HG03064 (cell line): ENCODE measurements around the gene GLIPR1L2.
"Not testable (repeated sequence)": the region's sequence is repeated elsewhere in the genome, so short reads cannot be mapped to it uniquely, and the experiment has no call there.

Source experiments
- ATAC-seq: cut with Tn5 transposase; IDR thresholded peaks from one replicate; pipeline ENCODE4 v1.9.1; 2021; ENCODE audit warnings: low read depth; ENCODE audit not compliant: unreplicated experiment

GLIPR1L2 gene

GRCh38 chr12:75390899-75391538, at the start of gene GLIPR1L2:
TSS of gene GLIPR1L2 (plus strand) at chr12:75391089. CDS start at chr12:75391117, 28 bp downstream.
- peak; percentile 96 for ATAC-seq

- no peak for ATAC-seq
Observed at GRCh38 chr12:75341873-75342272, 49.0 kb upstream of the GLIPR1L2 start.

DNA sequence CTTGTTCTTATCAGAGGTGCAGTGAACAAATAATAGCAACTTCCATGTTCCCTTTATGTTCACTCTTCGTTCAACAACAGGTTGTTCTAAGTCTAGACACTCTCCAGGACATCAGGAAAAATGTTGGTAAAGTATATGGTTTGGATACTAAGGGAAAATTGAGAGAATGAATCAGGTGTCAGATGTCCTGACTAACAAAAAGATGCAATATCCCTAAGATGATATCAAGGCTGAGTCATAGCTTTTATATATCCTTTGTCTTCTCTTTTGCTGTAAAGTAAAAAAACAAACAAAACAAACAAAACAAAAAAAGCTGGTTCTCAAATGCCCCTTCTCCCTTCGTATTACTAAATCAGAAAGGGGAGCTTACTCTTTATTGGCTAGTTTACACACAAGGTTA, 45.4 kb upstream of the GLIPR1L2 start:
- ATAC-seq: no peak

DNA sequence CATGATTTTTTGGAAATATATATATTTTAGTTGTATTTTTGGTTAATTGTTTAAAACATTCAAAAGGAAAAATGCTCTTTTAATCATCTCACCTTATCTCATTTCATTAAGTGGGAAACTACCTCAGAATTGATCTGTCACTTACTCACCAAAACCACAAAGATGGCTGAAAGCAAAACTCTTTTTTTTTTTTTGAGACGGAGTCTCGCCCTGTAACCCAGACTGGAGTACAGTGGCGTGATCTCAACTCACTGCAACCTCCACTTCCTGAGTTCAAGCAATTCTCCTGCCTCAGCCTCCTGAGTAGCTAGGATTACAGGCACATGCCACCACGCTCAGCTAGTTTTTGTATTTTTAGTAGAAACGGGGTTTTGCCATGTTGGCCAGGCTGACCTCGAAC, 44.7 kb upstream of the GLIPR1L2 start:
- not testable (repeated sequence) for ATAC-seq

GRCh38 chr12:75349946-75350345, 40.9 kb upstream of the GLIPR1L2 start:
- no peak for ATAC-seq

DNA sequence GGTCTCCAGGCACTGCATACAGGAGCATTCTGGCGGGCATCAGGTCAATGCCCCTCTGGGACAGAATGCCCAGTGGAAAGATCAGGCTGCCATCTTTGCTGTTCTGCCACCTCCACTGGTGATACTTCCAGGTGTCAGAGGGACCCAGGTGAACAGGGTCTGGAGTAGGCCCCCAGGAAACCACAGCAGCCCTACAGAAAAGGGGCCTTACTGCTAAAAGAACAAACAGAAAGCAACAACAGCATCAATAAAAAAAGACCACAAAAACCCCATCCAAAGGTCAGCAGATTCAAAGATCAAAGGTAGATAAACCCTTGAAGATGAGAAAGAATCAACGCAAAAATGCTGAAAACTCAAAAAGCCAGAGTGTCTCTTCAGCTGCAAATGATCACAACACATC, 40.5 kb upstream of the GLIPR1L2 start:
- ATAC-seq: no peak

DNA sequence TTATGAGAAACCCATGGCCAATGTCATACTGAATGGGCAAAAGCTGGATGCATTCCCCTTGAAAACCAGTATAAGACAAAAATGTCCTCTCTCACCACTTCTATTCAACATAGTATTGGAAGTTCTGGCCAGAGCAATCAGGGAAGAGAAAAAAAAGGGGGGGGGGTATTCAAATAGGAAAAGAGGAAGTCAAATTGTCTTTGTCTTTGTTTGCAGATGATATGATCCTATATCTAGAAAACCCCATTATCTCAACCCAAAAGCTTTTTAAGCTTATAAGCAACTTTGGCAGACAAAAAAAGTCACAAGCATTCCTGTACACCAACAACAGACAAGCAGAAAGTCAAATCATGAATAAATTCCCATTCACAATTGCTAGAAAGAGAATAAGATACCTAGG, 36.9 kb upstream of the GLIPR1L2 start:
- ATAC-seq: no peak

GRCh38 chr12:75360920-75361319, 30.0 kb upstream of the GLIPR1L2 start:
- no peak for ATAC-seq

GRCh38 chr12:75361408-75361807, 29.5 kb upstream of the GLIPR1L2 start:
- no peak for ATAC-seq

- no peak for ATAC-seq
Observed at GRCh38 chr12:75364919-75365318, 26.0 kb upstream of the GLIPR1L2 start.

GRCh38 chr12:75366629-75367028, 24.3 kb upstream of the GLIPR1L2 start:
- ATAC-seq: peak; percentile 76

- no peak for ATAC-seq
Observed at GRCh38 chr12:75374971-75375370, 15.9 kb upstream of the GLIPR1L2 start.

GRCh38 chr12:75378354-75378753, 12.5 kb upstream of the GLIPR1L2 start:
- no peak for ATAC-seq

DNA sequence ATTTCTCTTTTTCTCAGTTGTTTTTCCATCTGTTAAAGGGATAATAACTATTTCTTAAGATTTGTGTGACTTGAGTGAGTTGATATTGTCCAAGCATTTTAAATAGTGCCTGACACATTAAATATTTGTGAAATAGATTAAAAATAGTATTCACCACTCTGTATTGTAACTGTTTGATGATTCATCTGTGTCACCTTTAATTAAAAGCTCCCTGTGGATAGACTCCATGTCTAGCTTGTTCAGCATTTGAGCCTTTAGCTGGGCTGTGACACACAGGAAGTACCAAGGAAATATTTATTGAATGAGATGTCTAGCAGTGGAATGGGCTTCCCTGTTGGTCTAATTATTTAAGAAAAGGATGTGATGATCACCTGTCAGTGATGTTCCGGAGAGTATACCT, 1.8 kb upstream of the GLIPR1L2 start:
- no peak for ATAC-seq

- no peak for ATAC-seq
Observed at GRCh38 chr12:75389706-75390105, 1.2 kb upstream of the GLIPR1L2 start.

DNA sequence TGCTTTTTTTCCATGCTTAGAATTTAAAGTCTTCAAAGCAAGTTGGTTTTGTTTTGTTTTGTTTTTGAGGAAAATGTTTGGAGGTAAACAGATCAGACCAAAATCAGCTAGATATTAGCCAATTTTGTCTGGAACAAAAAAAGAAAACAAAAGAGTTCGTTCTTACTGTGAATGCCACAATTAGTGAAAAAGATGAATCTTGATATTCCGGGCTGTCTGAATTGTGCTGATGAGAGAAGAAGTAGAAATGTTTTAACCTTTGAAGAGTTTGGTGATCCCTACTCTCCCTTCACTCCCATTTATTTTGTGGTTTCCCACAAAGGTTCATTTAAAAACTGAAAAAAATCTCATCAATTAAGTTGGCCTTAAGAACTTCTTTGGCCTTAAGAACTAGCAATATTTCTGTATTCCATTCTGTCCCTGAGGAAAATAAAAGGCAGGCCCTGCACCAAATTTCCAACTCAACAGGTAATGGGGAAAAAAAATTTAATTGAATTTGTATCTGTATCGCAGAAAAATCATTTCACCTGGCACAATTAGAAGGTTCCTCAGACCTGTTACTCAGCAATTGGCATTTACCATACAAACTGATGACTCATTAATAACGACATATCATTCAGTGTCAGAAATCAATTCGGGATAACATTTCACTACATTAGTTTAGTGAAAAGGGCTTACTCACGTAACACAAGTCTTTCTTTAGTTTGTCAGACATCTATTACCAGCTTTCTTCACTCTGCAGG, 562 bp upstream of the GLIPR1L2 start:
- ATAC-seq: peak; percentile 0

DNA sequence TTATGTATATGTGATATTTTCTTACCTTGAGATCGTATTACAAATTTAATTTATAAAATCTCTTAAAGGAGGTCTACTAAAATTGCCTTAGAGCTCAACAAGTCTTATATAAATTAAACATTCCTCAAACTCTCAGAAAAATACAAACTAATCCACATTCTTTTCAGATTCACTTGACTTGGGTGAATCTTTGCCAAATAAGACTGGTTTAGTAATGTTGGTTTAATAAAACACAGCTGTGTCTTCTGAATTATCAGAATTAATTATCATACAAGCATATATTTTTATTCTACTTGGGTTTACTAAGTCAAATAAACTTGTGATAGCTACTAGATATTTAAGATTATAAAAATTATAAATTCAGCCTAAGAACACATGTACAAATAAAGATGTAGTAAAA, 13.3 kb downstream of the GLIPR1L2 start:
- no peak for ATAC-seq

GRCh38 chr12:75407683-75408082, 16.8 kb downstream of the GLIPR1L2 start:
- no peak for ATAC-seq

DNA sequence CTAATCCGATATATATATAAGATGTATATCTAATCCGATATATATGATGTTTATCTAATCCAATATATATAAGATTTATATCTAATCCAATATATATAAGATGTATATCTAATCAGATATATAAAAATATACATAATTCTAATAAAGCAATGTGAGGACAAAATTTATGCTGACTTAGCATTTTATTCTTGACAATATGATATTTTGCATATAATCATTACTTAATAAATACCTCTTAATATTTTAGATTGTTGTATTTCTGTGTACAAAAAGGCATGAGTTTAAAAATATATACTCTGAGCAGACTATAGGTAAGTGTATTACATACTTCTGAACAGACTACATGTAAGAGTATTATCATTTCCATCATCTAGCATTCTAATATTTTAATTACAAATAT, 18.9 kb downstream of the GLIPR1L2 start:
- ATAC-seq: no peak

DNA sequence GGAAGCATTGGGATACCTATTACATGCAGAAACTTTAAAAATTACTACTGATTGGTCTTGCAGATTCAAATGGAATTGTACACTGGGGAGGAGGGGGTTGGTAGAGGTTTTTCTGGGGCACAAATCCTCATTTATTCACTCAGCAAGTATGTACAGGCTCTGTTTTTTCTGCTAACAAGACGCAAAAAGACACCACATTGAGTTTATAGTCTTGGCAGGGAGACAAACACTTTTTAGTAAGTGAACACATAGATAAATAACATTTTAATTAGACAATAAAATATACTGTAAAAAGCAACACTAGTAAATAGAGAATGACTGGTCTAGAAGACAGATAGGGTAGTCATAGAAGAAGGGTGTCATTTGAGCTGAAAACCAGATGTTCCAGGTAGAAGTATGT, 23.8 kb downstream of the GLIPR1L2 start:
- ATAC-seq: no peak

DNA sequence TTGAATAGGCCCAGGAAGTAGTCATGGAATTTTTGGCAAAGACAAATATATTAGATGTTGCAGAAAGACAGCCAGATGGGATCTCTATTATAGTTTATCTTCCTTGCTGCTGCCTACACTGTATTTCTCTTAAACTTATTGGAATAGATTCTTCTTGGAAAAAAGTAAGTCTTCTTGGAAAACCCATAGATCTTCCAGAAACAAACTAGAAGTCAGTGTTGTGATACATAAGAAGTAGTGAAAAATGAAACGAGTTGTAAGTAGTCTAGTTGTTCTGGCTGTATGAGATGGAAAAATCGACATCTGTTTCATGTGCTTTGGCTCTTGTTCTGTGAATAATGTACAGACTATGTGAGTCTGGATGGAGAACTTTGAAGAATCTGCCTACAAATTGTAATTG, 29.0 kb downstream of the GLIPR1L2 start:
- ATAC-seq: no peak

- no peak for ATAC-seq
Observed at GRCh38 chr12:75427491-75427890, 36.6 kb downstream of the GLIPR1L2 start.
